GM19467 (cell line): Measurements from ENCODE around the gene PLPPR3.
"Not testable (repeated sequence)": the region's sequence is repeated elsewhere in the genome, so short reads cannot be mapped to it uniquely, and the experiment has no call there.

Experiments used
- ATAC-seq: cut with Tn5 transposase; IDR thresholded peaks from one replicate; pipeline ENCODE4 v1.9.1; 2021; ENCODE audit warnings: mild to moderate bottlenecking, moderate library complexity; ENCODE audit not compliant: unreplicated experiment

The PLPPR3 gene

GRCh38 chr19:829129-829758 is 7.5 kb upstream of the PLPPR3 start:
- ATAC-seq = no peak

DNA sequence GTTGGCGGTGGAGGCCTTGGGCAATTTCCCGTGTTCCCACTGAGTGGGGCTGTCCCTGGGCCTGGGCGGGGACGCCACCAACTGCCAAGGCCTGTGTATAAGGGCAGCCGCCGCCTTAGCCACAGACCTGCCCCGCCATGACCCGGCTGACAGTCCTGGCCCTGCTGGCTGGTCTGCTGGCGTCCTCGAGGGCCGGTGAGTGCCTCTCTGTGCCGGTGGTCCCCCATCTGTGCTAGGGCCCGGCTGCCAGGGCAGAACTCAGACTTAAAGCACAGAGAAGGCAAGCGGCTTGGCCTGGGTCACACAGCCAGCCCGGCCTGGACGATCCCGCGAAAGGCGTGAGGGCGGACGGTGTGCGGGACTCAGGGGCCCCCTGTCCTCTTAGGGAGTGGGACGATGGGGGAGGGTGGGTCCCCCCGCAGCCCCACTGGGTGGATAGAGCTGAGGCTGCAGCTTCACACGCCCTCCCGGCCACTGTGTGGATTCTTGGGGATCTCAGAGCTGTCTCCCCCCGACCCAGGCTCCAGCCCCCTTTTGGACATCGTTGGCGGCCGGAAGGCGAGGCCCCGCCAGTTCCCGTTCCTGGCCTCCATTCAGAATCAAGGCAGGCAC is 6.1 kb upstream of the PLPPR3 start, which contains the start of gene AZU1:
Gene AZU1 (plus strand): TSS at position 128 of the 612 bp plus-strand sequence. CDS start 10 bp downstream, at position 138.
- ATAC-seq = no peak

DNA sequence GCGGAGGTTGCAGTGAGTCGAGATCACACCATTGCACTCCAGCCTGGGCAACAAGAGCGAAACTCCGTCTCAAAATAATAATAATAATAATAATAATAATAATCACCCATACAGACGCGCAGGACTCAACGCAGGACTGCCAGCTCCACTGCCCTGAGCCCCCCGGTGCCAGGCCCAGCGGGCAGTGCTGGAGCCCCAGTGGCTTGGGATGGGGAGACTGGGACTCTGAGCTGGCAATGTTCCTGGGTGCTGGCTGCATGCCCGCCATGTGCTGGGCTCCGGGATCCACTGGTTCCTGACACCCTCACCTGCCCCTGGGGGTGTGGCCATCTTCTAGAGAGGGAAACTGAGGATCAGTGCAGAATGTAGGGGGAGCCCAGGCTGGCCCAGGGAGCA is 5.6 kb upstream of the PLPPR3 start:
- no peak for ATAC-seq

DNA sequence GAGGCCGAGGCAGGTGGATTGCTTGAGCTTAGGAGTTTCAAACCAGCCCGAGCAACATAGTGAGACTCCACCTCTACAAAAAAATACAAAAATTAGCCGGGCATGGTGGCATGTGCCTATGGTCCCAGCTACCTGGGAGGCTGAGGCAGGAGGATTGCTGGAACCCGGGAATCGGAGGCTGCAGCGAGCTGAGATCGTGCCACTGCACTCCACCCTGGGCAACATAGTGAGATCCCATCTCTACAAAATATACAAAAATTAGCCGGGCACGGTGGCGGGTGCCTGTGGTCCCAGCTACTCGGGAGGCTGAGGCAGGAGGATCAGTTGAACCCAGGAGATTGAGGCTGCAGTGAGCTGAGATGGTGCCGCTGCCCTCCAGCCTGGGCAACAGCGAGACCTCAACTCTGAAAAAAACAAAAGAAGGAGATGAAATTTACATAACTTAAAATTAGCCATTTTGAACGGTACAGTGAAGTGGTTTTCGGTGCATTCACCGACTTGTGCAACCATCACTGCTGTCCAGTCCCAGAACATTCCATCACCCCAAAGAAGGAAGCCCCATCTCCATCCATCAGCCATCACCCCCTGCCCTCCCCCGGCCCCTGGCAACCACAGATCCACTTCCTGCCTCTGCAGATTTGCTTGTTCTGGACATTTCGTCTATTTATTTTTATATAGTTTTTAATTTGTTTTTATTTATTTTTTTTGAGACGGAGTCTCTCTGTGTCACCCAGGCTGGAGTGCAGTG is 4.3 kb upstream of the PLPPR3 start:
- no peak for ATAC-seq

DNA sequence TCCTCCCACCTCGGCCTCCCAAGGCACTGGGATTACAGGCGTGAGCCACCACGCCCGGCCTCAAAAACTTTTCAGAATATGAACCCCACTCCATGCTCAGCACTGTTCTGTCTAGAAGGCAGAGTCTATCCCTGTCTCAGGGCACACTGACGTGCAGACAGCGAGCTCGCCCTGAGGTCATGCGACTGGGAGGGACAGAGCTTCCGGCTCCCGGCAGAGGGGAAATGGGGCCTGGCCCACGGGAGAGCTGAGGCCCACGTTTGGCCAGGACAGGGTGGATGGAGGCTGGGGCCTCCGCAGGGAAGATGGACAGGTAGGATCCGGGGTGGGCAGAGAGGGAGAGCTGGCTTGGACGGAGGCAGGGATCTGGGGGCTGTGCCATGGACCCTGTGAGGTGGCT is 3.1 kb upstream of the PLPPR3 start:
- no peak for ATAC-seq

GRCh38 chr19:823565-824121 is 1.9 kb upstream of the PLPPR3 start:
- no peak for ATAC-seq

DNA sequence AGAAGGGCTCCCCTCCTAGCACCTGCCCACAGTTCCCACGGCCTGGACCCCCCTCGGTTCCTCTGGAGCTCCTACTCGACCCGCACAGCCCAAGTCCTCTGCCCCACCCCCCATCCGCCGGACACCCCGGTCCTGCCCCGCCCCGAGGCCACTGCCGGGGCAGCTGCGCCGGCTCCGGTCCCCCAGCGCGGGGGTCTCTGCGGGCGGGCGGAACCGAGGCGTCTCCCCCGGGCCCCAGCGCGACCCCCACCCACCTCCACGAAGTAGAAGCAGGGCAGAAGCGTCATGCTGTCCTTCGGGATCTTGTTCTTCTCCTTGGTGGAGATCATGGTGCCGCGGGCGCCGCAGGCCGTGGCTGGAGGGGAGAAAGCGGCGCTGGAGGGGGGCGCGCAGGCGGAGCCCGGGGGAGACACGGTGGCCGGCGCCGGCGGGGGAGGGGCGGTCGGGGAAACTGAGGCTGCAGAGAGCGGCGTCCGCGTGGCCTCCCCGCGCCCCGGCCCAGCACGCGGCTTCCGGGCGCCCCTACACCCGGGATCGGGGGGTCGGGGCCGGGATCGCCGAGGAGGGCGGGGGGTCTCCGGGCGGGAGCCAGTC is 427 bp downstream of the PLPPR3 start:
- no peak for ATAC-seq

DNA sequence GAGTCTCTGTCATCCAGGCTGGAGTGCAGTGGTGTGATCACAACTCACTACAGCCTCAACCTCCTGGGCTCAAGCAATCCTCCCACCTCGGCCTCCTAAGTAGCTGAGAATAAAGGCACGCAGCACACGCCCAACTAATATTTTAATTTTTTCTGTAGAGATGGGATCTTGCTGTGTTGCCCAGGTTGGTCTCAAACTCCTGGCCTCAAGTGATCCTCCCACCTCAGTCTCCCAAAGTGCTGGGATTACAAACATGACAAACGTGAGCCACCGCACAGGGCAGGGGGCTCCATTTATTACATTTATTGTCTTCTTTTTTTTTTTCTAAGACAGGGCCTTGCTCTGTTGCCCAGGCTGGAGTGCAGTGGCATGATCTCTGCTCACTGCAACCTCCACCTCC is 1.5 kb downstream of the PLPPR3 start:
- not testable (repeated sequence) for ATAC-seq

DNA sequence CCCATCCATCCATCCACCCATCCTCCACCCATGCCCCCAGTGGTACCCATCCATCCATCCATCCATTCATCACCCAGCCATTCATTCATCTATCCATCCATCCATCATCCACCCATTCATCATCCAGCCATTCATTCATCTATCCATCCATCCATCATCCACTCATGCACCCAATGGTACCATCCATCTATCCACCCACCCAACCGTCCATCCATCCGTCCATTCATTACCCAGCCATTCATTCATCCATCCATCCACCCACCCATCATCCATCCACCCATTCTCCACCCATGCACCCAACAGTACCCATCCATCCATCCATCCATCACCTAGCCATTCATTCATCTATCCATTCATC is 5.3 kb downstream of the PLPPR3 start:
- ATAC-seq = no peak

- no peak for ATAC-seq
These were observed 5.8 kb downstream of the PLPPR3 start for GRCh38 chr19:815775-816499.

DNA sequence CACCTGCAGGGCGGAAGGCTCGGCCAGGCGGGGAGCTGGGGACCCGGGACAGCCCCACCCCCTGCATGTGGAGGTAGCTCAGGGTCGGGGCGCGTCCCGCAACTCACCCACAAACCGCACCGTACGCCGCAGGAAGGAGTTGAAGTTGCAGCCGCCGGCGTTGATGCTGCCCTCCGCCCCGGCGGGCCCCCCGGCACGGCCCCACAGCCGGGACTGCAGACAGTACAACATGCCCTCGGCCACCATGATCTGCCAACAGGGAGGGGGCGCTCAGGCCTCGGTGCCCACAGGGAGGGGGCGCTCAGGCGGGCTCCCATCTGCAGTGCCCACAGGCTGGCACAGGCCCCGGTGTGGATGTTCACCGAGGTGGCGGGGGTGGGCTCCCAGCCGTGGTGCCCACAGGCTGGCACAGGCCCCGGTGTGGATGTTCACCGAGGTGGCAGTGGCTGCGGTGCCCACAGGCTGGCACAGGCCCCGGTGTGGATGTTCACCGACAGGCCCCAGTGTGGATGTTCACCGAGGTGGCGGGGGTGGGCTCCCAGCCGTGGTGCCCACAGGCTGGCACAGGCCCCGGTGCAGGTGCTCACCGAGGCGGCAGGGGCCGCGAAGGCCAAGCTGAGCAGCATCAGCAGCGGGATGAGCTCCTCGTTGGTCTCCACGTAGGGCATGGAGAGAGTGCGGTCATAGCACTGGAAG is 6.5 kb downstream of the PLPPR3 start:
- ATAC-seq = no peak

DNA sequence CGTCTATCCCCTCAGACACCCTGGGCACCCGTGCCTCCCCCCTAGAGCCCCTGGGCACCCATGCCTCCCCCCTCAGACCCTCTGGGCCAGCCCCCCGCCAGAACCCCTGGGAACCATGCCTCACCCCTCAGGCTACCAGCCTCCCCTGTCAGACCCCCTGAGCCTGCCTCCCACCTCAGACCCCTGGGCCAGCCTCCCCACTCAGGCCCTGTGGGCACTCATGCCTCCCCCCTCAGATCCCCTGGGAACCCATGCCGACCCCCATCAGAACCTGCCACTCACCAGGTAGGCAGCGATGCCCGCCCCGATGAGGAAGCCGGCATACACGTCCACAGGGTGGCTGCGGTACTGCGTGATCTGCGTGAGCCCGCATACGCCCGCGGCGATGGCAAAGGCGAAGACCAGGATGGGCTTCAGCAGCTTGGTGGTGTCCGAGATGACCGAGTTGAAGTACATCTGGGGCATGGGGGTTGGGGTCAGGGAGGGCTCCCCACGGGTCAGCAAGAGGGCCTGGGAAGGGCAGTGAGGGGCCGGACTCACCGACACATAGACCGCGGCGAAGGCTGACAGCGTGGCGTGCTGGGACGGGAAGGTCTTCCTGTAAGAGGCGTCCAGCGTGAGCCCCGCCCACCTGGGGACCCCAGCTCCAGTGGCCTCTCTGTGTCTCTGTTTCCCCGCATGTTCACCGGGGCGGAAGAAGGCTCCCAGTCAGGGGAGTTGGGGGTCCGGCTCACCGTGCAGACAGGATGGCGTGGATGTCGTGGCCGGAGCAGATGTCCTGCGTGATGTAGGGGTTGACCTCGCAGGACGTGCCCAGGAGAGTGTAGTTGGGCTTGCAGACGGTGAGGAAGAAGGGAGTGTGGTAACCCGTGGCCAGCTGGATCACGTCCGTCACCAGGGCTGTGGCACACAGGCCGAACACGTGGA is 7.3 kb downstream of the PLPPR3 start:
- ATAC-seq = no peak

- no peak for ATAC-seq
These were observed 8.3 kb downstream of the PLPPR3 start for GRCh38 chr19:813219-814151.

- no peak for ATAC-seq
These were observed 9.0 kb downstream of the PLPPR3 start for GRCh38 chr19:812747-813218.

- no peak for ATAC-seq
These were observed 9.6 kb downstream of the PLPPR3 start for GRCh38 chr19:812049-812746.

DNA sequence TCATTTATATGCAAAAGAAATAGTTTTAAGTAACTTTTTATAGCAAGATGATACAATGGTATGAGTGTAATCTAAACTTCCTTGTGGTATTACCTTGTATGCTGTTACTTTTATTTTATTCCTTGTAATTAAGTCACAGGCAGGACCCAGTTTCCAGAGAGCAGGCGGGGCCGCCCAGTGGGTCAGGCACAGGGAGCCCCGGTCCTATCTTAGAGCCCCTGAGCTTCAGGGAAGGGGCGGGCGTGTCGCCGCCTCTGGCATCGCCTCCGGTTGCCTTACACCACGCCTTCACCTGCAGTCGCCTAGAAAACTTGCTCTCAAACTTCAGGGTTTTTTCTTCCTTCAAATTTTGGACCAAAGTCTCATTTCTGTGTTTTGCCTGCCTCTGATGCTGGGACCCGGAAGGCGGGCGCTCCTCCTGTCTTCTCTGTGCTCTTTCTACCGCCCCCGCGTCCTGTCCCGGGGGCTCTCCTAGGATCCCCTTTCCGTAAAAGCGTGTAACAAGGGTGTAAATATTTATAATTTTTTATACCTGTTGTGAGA is 10.2 kb downstream of the PLPPR3 start:
- ATAC-seq = no peak

DNA sequence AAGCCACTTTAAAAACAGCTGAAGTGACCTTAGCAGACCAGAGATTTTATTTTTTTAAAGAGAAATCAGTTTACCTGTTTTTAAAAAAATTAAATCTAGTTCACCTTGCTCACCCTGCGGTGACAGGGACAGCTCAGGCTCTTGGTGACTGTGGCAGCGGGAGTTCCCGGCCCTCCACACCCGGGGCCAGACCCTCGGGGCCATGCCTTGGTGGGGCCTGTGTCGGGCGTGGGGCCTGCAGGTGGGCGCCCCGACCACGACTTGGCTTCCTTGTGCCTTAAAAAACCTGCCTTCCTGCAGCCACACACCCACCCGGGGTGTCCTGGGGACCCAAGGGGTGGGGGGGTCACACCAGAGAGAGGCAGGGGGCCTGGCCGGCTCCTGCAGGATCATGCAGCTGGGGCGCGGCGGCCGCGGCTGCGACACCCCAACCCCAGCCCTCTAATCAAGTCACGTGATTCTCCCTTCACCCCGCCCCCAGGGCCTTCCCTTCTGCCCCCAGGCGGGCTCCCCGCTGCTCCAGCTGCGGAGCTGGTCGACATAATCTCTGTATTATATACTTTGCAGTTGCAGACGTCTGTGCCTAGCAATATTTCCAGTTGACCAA is 10.8 kb downstream of the PLPPR3 start:
- no peak for ATAC-seq
